A549 (cell line): ENCODE measurements around the gene GRIA1.

Experiments used
- CBX2 ChIP-seq: fragments of 200-600 bp; sonication (generic); IDR thresholded peaks from 2 replicates; pipeline ENCODE4 v1.6.1; 2016; ENCODE audit warnings: low read depth, mild to moderate bottlenecking, borderline replicate concordance
- CHD4 ChIP-seq: fragments of 200-600 bp; sonication (generic); IDR thresholded peaks from 2 replicates; pipeline ENCODE4 v1.6.1; 2016; ENCODE audit warnings: antibody characterized with exemption, mild to moderate bottlenecking, borderline replicate concordance
- EP300 ChIP-seq, 2 experiments: fragments of >200 bp; sonication (Bioruptor Twin); formaldehyde crosslinking; IDR thresholded peaks; 2 replicates in 1 of 2; 3 replicates in 1 of 2; pipeline ENCODE4 v1.6.1; 2016 to 2017
- ESRRA ChIP-seq: fragments of 150-350 bp; IDR thresholded peaks from 2 replicates; pipeline ENCODE4 v1.6.1; 2014; ENCODE audit warnings: mild to moderate bottlenecking, low read length, borderline replicate concordance
- JUN ChIP-seq, 2 experiments: fragments of >200 bp; sonication (Bioruptor Twin); formaldehyde crosslinking; IDR thresholded peaks; 2 replicates in 1 of 2; 3 replicates in 1 of 2; pipeline ENCODE4 v1.6.1; 2016 to 2017
- POLR2A ChIP-seq: IDR thresholded peaks from 2 replicates; pipeline ENCODE4 v1.6.1; 2012; ENCODE audit warnings: mild to moderate bottlenecking, low read length
- RAD21 ChIP-seq, 2 experiments: fragments of >200 bp in 1 of 2; sonication (Bioruptor Twin) in 1 of 2; formaldehyde crosslinking in 1 of 2; IDR thresholded peaks in 1 of 2; conservative IDR thresholded peaks in 1 of 2; 2 replicates in 1 of 2; 3 replicates in 1 of 2; pipeline ENCODE4 v1.6.1; 2012 to 2018; ENCODE audit warnings: inconsistent platforms in 1 of 2
- ZFP36 ChIP-seq: fragments of 450-650 bp; IDR thresholded peaks from 2 replicates; pipeline ENCODE4 v1.6.1; 2014; ENCODE audit warnings: borderline replicate concordance; ENCODE audit not compliant: partially characterized antibody
- TF ChIP-seq, protein P1 (sequence below): fragments of >200 bp; sonication (Bioruptor Twin); formaldehyde crosslinking; IDR thresholded peaks from 3 replicates; pipeline ENCODE4 v1.5.1; 2016

- TF ChIP-seq CBX2 (no peak), POLR2A (no peak), JUN (IDR thresholded peaks at IDR 0.05) (no peak), RAD21 (conservative IDR thresholded peaks at IDR 0.05 in 1 of 2, IDR thresholded peaks at IDR 0.05 in 1 of 2) (no peak), ESRRA (no peak), CHD4 (no peak), EP300 (IDR thresholded peaks at IDR 0.05) (no peak), ZFP36 (no peak)
- TF ChIP-seq, protein P1, sequence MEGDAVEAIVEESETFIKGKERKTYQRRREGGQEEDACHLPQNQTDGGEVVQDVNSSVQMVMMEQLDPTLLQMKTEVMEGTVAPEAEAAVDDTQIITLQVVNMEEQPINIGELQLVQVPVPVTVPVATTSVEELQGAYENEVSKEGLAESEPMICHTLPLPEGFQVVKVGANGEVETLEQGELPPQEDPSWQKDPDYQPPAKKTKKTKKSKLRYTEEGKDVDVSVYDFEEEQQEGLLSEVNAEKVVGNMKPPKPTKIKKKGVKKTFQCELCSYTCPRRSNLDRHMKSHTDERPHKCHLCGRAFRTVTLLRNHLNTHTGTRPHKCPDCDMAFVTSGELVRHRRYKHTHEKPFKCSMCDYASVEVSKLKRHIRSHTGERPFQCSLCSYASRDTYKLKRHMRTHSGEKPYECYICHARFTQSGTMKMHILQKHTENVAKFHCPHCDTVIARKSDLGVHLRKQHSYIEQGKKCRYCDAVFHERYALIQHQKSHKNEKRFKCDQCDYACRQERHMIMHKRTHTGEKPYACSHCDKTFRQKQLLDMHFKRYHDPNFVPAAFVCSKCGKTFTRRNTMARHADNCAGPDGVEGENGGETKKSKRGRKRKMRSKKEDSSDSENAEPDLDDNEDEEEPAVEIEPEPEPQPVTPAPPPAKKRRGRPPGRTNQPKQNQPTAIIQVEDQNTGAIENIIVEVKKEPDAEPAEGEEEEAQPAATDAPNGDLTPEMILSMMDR = no peak
Measured at GRCh38 chr5:153712946-153713345, 222.5 kb downstream of the GRIA1 start.
